ENCODE data around the gene EDN2. TPM values are rescaled to one million over a fixed set of nuclear protein-coding genes. Genes with fewer than 3 reads are reported as not detected.

The EDN2 gene
- total RNA-seq, 1 donor from 2014 or later, result 9.3 TPM

DNA sequence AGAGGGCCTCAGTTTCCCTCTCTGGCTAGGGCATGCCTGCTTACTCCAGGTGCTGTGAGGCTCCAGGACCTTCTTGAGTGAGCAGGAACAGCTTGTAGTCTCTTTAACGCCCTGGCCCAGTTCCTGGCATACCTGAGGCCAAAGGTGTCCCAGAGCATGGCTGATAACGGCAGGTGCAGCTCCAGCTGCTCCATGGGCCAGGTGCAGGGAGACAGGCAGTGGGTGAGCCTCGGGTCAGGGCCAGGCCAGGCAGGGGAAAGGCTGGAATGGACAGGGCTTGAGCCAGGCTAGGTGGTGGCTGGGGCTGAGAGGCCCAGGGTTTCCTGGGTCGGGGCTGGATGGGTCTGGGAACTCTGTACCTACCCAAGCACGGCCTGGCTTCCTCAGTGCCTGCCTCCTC, 18.3 kb downstream of the EDN2 start:
- H3K9me3 ChIP-seq, result no peaks in the 10 kb centered on the region
- no peak for DNase-seq (ENCODE audit: extremely low spot score in 2 of 2)
- peak overlapping the region; percentile 68 for H3K27ac ChIP-seq
- TF ChIP-seq, protein P1, sequence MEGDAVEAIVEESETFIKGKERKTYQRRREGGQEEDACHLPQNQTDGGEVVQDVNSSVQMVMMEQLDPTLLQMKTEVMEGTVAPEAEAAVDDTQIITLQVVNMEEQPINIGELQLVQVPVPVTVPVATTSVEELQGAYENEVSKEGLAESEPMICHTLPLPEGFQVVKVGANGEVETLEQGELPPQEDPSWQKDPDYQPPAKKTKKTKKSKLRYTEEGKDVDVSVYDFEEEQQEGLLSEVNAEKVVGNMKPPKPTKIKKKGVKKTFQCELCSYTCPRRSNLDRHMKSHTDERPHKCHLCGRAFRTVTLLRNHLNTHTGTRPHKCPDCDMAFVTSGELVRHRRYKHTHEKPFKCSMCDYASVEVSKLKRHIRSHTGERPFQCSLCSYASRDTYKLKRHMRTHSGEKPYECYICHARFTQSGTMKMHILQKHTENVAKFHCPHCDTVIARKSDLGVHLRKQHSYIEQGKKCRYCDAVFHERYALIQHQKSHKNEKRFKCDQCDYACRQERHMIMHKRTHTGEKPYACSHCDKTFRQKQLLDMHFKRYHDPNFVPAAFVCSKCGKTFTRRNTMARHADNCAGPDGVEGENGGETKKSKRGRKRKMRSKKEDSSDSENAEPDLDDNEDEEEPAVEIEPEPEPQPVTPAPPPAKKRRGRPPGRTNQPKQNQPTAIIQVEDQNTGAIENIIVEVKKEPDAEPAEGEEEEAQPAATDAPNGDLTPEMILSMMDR (IDR thresholded peaks at IDR 0.05), result no peak
- TF ChIP-seq POLR2A (IDR thresholded peaks at IDR 0.05) (no peak), POLR2AphosphoS5 (IDR thresholded peaks at IDR 0.05; ENCODE audit: insufficient read depth in 1 of 2, low read depth in 1 of 2) (no peak)
- no peaks in the 10 kb centered on the region for H3K36me3 ChIP-seq
- no peaks in the 10 kb centered on the region for H3K27me3 ChIP-seq
- no peak overlapping the region for H3K4me3 ChIP-seq
- H3K4me1 ChIP-seq, result peaks cover 23% of the 10 kb centered on the region
- intact Hi-C loops (cut with DNase I), result no loop called here

DNA sequence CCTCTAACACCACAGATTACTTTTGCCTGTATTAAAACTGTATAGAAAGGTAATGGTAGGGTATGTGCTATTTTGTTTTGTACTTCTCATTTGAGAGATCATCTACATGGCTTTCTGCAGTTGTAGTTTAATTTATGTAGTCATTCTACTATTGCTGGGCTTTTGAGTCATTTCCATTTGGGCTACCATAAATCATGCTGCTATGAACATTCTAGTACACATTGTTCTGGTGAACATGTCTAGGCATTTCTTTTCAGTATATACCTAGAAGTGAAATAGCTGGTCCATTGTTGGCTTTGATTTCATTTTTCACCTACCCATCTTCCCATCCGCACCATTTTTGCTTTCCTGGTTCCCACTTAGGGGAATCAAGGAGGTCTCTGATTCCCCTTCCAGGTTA, 18.7 kb downstream of the EDN2 start:
- Histone ChIP-seq H3K4me1 (peaks cover 23% of the 10 kb centered on the region), H3K9me3 (no peaks in the 10 kb centered on the region), H3K27ac (peak overlapping the region; percentile 68), H3K4me3 (no peak overlapping the region), H3K36me3 (no peaks in the 10 kb centered on the region), H3K27me3 (no peaks in the 10 kb centered on the region)
- intact Hi-C loops (cut with DNase I), result no loop called here
- TF ChIP-seq POLR2AphosphoS5 (IDR thresholded peaks at IDR 0.05; ENCODE audit: insufficient read depth in 1 of 2, low read depth in 1 of 2) (peak in 1 of 2 donors; percentile 67), POLR2A (IDR thresholded peaks at IDR 0.05) (no peak)
- TF ChIP-seq, protein P1 (IDR thresholded peaks at IDR 0.05), result no peak
- DNase-seq (ENCODE audit: extremely low spot score in 2 of 2), result no peak

DNA sequence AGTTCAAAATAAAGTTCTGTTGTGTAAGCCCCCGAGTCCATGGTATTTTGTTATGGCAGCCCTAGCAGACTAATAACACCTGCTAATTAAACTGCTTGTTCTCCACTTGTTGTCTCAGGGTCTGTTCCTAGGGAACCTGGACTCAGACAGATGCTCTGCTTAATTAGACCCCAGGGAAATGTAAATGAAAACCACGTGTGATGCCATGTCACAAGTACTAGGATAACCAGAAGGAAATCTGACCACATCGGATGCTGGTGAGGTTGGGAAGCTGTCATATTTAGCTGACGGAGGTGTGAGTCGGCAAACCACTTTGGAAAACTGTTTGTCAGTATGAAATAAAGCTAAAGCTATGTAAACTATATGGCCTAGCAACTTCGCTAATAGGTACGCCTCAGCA, 19.6 kb downstream of the EDN2 start:
- TF ChIP-seq POLR2AphosphoS5 (IDR thresholded peaks at IDR 0.05; ENCODE audit: insufficient read depth in 1 of 2, low read depth in 1 of 2), result no peak
- no peak for TF ChIP-seq POLR2A (IDR thresholded peaks at IDR 0.05)
- TF ChIP-seq, protein P1 (IDR thresholded peaks at IDR 0.05), result no peak
- Histone ChIP-seq H3K9me3 (no peaks in the 10 kb centered on the region), H3K4me3 (no peak overlapping the region), H3K36me3 (no peaks in the 10 kb centered on the region), H3K4me1 (peaks cover 23% of the 10 kb centered on the region), H3K27ac (no peak overlapping the region), H3K27me3 (no peaks in the 10 kb centered on the region)
- intact Hi-C loops (cut with DNase I), result no loop called here
- DNase-seq (ENCODE audit: extremely low spot score in 2 of 2), result no peak

DNA sequence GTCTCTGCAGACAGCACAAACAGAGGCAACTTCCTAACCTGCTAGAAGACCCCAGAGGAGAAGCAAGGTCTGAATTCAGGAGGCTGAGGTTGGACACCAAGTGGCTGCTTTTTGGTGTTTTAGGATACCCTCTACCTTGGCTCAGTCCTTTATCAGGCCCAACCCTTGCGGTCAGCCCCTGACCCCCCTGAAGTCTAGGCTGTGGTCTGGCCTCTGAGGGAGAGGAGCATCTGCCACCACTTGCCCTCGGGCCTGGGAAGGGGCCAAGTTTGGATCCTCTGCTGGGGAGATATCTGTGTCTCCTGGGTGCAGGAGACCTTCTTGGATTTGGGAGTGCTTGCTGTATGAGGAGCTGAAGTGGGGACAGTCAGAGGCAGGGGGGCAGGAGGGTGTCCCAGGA, 21.0 kb downstream of the EDN2 start:
- TF ChIP-seq, protein P1 (IDR thresholded peaks at IDR 0.05), result no peak
- no peak for TF ChIP-seq POLR2AphosphoS5 (IDR thresholded peaks at IDR 0.05; ENCODE audit: insufficient read depth in 1 of 2, low read depth in 1 of 2)
- TF ChIP-seq POLR2A (IDR thresholded peaks at IDR 0.05), result no peak
- no peaks in the 10 kb centered on the region for H3K27me3 ChIP-seq
- H3K27ac ChIP-seq, result no peak overlapping the region
- DNase-seq (ENCODE audit: extremely low spot score in 2 of 2), result no peak
- peaks cover 23% of the 10 kb centered on the region for H3K4me1 ChIP-seq
- H3K36me3 ChIP-seq, result no peaks in the 10 kb centered on the region
- H3K4me3 ChIP-seq, result no peak overlapping the region
- intact Hi-C loops (cut with DNase I), result no loop called here
- H3K9me3 ChIP-seq, result no peaks in the 10 kb centered on the region

DNA sequence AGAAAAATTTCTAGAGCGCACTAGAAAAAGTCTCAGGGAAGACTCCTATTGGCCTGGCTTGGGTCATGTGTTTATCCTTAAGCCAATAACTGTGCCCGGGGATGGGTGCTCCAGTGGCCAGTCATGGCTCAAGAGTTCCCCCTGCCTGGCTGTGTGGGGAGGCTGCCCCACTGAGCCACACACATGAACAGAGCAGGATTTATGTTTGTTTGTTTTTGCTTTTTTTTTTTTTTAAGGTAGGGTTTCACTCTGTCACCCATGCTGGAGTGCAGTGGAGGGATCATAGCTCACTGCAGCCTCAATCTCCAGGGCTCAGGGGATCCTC, 21.8 kb downstream of the EDN2 start:
- Histone ChIP-seq H3K27me3 (no peaks in the 10 kb centered on the region), H3K4me3 (no peak overlapping the region), H3K9me3 (no peaks in the 10 kb centered on the region), H3K4me1 (peaks cover 23% of the 10 kb centered on the region), H3K36me3 (no peaks in the 10 kb centered on the region), H3K27ac (no peak overlapping the region)
- TF ChIP-seq POLR2A (IDR thresholded peaks at IDR 0.05) (no peak), POLR2AphosphoS5 (IDR thresholded peaks at IDR 0.05; ENCODE audit: insufficient read depth in 1 of 2, low read depth in 1 of 2) (no peak)
- TF ChIP-seq, protein P1 (IDR thresholded peaks at IDR 0.05), result no peak
- intact Hi-C loops (cut with DNase I), result no loop called here
- DNase-seq (ENCODE audit: extremely low spot score in 2 of 2), result no peak
